GM21529 (cell line): Measurements from ENCODE around the gene ADCK2.
"Not testable (repeated sequence)": the region's sequence is repeated elsewhere in the genome, so short reads cannot be mapped to it uniquely, and the experiment has no call there.

ENCODE experiments used
- ATAC-seq: cut with Tn5 transposase; IDR thresholded peaks from one replicate; pipeline ENCODE4 v1.9.1; 2021; ENCODE audit not compliant: unreplicated experiment

The ADCK2 gene

DNA sequence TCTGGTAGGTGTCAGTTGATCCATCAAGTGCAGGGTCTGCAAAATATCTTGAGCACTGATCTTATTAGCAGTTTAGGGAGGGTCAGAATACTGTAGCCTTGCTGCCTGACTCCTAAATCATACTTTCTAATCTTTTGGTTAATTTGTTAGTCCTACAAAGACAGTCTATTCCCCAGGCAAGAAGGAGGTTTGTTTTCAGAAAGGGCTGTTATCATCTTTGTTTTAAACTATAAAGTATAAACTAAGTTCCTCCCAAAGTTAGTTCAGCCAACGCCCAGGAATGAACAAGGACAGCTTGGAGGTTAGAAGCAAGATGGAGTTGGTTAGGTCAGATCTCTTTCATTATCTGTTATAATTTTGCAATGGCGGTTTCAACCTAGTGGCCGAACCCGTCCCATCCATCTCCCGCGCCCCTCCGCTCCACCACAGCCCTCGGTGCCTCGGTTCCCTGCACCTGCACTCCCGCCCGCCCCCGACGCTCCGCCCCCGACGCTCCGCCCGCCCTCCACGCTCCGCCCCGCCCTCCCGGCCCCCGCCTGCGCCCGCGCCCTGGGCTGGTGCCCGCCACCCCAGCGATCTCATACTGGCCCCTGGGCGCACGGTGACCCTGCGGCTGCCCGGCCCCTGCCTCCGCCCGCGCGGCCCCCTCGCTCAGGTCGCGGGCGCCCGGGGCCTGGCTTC is at the start of gene ADCK2:
ADCK2 (plus strand) TSS at position 564 of the 681 bp plus-strand sequence. CDS start 386 bp downstream, outside the sequence.
- ATAC-seq: peak; percentile 58

- no peak for ATAC-seq
Measured at GRCh38 chr7:140623980-140624379, 48.8 kb upstream of the ADCK2 start.

DNA sequence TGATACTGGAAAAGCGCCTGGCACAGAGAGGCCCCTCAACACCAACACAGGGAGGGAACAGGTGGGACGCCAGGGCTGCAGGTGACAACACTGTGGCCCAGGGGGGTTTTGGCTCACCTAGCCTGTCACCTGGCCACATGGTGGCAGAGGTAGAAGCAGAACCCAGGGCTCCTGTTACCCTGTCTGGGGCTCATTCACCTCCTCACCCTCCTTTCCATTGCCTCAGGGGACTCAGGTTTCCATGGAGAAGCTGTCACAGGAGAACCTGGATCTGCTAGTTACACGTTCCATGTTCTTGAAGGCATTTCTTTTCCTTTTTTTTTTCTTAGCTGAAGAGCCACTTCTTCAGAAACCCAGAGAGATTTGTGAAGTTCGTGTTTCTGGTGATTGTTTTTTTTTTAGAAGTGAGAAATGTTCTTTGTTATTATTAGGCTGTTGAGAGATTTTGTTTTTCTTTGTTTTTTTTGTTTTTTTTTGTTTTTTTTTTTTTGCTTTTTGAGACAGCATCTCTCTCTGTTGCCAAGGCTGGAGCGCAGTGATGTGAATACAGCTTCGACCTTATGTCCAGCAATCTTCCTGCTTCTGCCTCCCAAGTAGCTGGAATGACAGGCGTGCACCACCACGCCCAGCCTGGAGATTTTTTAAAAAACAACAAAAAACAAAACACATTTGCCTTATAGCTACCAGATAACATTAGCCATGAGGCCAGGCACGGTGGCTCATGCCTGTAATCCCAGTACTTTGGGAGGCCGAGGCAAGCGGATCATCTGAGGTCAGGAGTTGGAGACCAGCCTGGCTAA is 48.2 kb upstream of the ADCK2 start:
- no peak for ATAC-seq

DNA sequence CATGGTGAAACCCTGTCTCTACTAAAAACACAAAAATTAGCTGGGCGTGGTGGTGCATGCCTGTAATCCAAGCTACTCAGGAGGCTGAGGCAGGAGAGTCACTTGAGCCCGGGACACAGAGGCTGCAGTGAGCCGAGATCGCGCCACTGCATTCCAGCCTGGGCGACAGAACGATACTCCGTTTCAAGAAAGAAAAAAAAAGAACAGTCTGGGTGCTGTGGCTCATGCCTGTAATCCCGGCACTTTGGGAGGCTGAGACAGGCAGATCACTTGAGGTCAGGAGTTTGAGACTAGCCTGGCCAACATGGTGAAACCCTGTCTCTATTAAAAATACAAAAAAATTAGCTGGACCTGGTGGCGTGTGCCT is 47.6 kb upstream of the ADCK2 start:
- ATAC-seq: not testable (repeated sequence)

- ATAC-seq: no peak
Measured at GRCh38 chr7:140625908-140626868, 46.6 kb upstream of the ADCK2 start.

DNA sequence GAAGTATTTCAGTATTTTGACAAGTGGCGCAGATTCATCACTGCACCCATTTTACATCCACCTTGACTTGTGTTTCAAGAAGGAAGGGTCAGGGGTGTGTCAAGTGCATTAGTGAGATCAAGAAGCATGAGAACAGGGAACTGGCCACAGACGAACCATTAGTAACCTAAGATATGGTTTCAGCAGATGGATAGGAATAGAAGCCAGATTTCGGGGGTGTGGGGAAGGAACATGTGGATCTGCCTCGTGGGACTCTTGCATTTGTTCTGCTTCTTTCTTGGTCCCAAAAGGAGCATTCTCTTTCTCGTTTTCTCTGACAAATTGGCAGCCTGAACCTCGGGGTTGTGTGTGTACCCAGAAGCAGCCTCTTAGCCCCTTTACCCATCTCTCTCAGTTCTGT is 41.7 kb upstream of the ADCK2 start:
- no peak for ATAC-seq

DNA sequence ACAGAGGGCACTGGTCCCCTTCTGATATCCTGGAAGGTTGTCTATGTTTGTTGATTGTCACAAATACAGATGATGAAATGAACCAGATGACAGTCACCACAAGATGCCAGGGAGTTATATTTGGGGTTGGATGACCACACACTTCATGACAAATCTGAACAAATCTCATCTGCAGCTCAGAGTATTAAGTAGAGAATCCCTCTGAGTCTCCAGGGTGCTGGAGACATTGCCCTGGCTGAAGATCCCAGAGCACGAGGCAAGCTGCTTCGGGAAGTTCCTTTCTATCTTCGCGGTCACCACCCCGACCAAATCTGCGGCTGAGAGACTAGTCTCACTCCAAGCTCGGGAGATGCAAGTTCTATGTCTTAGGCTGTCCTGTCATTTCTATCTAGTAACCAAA is 41.1 kb upstream of the ADCK2 start:
- no peak for ATAC-seq

DNA sequence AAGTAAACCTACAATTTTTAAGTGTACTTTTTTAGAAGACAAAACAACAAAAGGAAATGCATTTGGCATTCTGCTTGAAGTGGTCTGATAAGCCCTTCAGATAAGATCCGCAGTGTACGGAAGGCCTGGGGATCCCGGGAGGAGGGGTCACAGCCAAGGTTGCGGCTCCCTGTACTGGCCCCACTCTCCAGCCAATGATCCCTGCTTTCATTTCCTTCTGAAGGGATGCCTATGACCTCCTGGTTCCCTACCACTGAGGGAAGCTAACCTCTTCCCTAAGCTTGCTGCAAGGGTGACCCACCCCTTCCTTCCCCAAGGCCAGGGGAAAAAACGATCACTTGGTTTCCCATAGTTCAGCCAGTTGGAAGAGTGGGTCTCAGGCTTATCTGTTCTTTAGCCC is 37.4 kb upstream of the ADCK2 start:
- no peak for ATAC-seq

- no peak for ATAC-seq
Measured at GRCh38 chr7:140635816-140636215, 36.9 kb upstream of the ADCK2 start.

GRCh38 chr7:140637400-140637799 is 35.3 kb upstream of the ADCK2 start:
- no peak for ATAC-seq

- no peak for ATAC-seq
Measured at GRCh38 chr7:140638173-140638791, 34.5 kb upstream of the ADCK2 start.

DNA sequence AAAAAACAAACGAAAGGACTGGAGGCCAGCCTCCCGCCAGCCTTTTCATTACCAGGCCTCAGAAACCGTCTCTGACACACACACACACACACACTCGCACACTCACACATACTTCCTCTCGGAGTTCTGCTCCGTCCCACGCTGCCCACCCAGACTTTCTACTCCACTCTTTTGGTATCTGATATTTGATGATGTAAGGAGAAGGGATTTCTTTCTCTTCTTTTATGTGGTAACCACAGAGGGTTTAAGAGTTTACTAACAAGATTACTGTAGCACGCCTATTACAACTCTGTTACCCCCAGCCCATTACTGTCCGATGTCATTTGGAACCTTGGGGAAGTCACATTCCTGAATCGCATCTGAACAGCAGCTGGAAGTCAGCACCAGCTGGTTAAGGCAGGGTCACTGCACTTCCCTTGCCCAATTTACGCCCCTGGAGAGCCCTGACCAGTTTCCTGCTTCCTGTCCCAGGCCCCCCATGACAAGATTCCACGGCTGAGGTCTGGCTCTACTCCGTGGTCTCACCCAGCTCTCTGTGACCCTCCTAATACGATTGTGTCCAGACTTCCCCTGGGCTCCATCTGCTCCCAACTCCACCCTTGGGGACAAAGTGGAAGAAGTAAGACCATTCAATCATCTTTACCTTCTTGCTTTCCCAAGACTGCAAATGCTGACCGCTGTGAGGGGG is 33.2 kb upstream of the ADCK2 start:
- ATAC-seq: no peak

DNA sequence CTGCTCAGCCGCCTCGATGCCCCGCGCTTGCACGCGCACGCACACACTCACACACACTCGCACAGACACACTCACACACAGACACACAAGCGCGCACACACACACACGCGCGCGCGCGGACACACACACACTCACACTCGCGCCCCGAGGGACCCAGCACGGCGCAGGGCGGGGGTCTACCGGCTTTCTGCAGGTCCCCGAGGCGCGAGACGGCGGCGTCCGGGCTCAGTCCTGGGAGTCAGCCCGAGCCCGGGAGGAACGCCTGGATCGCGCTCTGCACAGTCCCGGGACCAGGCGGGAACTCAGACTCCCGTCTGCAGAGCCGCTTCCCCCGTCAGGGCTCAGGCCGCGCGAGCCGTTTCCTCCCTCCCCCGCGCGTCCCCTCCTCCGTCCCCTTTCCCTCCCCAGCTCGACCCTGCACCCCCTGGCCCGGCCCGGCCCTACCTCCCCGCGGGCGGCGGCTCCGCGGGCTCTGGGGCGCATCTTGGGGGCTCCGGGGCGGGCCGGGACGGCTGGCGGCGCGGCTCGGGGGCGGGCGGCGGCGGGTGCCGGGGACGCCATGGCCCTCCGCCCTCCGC is 32.6 kb upstream of the ADCK2 start:
- no peak for ATAC-seq

GRCh38 chr7:140640727-140641523 is 31.8 kb upstream of the ADCK2 start, which contains the start of gene DENND2A:
TSS of gene DENND2A (minus strand) at chr7:140640813. CDS start at chr7:140602397, 38,416 bp downstream.
- ATAC-seq: no peak

GRCh38 chr7:140641524-140642195 is 31.1 kb upstream of the ADCK2 start:
- ATAC-seq: no peak

DNA sequence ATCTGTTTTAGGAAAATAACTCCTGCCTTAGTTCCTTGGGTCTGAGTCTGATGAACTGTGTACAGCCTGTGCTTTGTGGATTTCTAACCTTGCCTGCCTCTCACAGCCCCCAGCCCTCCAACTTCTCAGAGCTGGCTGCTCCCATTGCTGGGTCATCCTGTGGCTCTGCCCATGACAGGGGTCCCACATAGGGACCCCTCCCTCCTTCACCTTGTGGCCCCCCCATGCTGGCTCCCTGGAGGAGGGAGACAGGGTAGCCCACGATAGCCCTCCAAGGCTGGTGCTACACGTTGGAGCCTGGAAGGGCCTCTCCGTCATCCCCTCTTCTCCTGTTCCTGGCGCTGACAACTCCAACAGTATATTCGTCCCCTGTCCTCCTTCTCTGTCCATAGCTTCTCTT is 29.3 kb upstream of the ADCK2 start:
- ATAC-seq: no peak

GRCh38 chr7:140644761-140645160 is 28.0 kb upstream of the ADCK2 start:
- not testable (repeated sequence) for ATAC-seq

DNA sequence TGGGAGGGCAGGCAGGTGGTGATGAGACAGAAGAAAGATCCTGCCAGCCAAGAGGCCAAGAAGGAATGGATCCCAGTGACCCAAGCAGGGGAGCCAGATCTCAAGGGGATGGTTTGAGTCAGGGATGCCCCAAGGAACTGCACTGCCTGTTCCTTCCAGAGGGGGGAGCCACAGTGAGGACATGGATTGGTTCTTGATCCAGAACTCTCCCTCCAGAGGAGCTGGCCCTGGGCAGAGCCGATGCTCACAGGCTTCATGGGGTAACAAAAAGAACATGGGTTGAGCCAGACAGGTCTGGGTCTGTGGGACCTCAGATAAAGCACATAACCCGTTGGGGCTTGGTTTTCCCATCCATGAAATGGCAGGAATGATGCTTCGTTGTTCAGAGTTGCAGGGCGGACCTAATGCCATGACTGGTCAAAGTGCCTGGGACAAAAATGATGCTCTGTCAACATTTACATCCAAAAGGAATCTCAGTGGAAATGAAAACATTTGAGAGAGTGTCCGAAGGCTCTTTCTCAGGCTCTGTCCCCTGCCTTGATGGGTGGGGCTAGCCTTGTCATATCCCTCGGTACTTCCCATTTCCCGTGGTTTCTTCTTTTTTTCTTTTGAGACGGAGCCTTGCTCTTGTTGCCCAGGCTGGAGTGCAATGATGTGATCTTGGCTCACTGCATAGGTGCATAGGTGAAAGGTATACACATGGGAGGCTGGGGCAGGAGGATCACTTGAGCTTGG is 27.4 kb upstream of the ADCK2 start:
- no peak for ATAC-seq
